Immature natural killer cell (primary cell): ENCODE data around the gene PPP6R1. TPM values are rescaled to one million over a fixed set of nuclear protein-coding genes. Genes with fewer than 3 reads are reported as not detected.
A peak's percentile ranks its signal among the peaks of the same experiment; 100 is the strongest.

Source experiments
- DNase-seq, 3 donors: peaks; one replicate each; pipeline ENCODE4 v3.0.0; 2022; ENCODE audit warnings: mixed read lengths in 1 of 3
- H3K27ac Mint-ChIP-seq, 6 donors: one replicate each; pipeline ENCODE4 v1.8.0; 2020; ENCODE audit warnings: mixed read lengths in 6 of 6, mild to moderate bottlenecking in 5 of 6, inconsistent platforms in 4 of 6, moderate library complexity in 3 of 6
- H3K27me3 Mint-ChIP-seq, 3 donors: one replicate each; pipeline ENCODE4 v1.8.0; 2020 to 2021; ENCODE audit warnings: low read depth in 3 of 3, mild to moderate bottlenecking in 3 of 3, mixed read lengths in 3 of 3, moderate library complexity in 3 of 3, inconsistent platforms in 1 of 3
- H3K36me3 Mint-ChIP-seq, 3 donors: one replicate each; pipeline ENCODE4 v1.8.0; 2020; ENCODE audit warnings: mixed read lengths in 3 of 3, inconsistent platforms in 2 of 3, mild to moderate bottlenecking in 2 of 3
- H3K4me1 Mint-ChIP-seq, 2 donors: one replicate each; pipeline ENCODE4 v1.8.0; 2020; ENCODE audit warnings: inconsistent platforms in 2 of 2, mild to moderate bottlenecking in 2 of 2, mixed read lengths in 2 of 2, moderate library complexity in 1 of 2
- H3K4me3 Mint-ChIP-seq, 5 donors: one replicate each; pipeline ENCODE4 v1.8.0; 2020; ENCODE audit warnings: mild to moderate bottlenecking in 5 of 5, mixed read lengths in 5 of 5, inconsistent platforms in 3 of 5, moderate library complexity in 3 of 5
- H3K9me3 Mint-ChIP-seq, 6 donors: one replicate each; pipeline ENCODE4 v1.8.0; 2020; ENCODE audit warnings: mild to moderate bottlenecking in 6 of 6, mixed read lengths in 6 of 6, inconsistent platforms in 4 of 6, moderate library complexity in 3 of 6
- polyA plus RNA-seq, 3 donors: library from polyadenylated mRNA; unstranded; fragments of 300-500 nt; fragmentation: Illumina TruSeq; gene quantifications; one replicate each; pipeline ENCODE4 v1.2.3, GENCODE V29; 2021

The PPP6R1 gene
- polyA plus RNA-seq, 3 donors from 2014 or later: 43.1 to 123 (median 47.9) TPM

DNA sequence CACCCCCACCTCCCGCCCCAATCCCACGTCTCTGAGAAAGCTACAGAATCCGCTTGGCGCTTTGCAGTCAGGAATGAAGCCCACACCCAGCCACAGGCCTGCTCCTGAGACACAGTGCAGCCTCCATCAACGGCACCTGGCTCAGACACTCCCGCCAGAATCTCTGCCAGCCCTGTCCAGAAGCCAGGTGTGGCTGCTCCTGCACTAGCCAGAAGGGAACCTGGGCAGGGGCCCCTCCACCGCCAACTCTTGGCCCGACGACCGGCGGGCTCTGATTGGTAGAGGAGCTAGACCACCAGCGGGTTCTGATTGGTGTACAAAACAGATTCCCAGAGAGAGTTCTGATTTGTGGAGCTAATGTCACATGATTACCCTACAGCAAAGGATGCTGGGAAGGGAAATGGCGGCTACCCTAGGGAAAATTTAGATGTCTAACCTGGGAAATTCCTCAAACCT is 2.9 kb upstream of the PPP6R1 start:
- Mint-ChIP-seq H3K4me1 (peaks cover 27 to 30% of the 10 kb centered on the region in 2 donors), H3K9me3 (peaks cover 2 to 7% (median 5%) of the 10 kb centered on the region in 6 donors), H3K27me3 (peaks cover 13 to 32% (median 13%) of the 10 kb centered on the region in 3 donors), H3K4me3 (no peak overlapping the region), H3K36me3 (peaks cover 6 to 15% (median 10%) of the 10 kb centered on the region in 3 donors), H3K27ac (peak overlapping the region in 2 of 6 donors; percentile 24 to 28)
- no peak for DNase-seq

DNA sequence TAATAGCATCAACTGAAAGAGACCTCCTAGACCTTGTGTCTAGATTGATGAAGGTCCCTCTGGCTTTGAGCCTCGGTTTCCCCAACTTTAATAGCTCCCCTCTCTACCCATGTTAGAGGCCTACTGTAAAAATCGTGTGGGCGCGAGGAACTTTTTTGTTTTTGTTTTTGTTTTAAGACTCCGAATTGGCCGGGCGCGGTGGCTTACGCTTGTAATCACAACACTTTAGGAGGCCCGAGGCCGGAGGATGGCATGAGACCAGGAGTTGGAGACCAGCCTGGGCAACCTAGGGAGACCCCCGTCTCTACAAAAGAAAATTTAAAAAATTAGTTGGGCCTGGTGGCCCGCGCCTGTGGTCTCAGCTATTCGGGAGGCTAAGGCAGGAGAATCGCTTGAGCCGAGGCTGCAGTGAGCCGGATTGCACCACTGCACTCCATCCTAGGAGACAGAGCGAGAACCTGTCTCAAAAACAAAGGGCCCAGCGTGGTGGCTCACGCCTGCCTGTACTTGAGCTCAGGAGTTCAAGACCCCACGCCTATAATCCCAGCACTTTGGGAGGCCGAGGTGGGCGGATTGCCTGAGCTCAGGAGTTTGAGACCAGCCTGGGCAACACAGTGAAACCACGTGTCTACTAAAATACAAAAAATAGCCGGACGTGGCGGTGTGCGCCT is 858 bp upstream of the PPP6R1 start:
- Mint-ChIP-seq H3K4me1 (peaks cover 39 to 46% of the 10 kb centered on the region in 2 donors), H3K9me3 (no peaks in the 10 kb centered on the region), H3K27ac (peak overlapping the region; percentile 94 to 99 (median 98)), H3K4me3 (peak overlapping the region; percentile 88 to 99 (median 97)), H3K27me3 (peaks cover 7 to 24% (median 7%) of the 10 kb centered on the region in 3 donors), H3K36me3 (peaks cover 0 to 8% (median 3%) of the 10 kb centered on the region in 3 donors)
- DNase-seq: no peak

DNA sequence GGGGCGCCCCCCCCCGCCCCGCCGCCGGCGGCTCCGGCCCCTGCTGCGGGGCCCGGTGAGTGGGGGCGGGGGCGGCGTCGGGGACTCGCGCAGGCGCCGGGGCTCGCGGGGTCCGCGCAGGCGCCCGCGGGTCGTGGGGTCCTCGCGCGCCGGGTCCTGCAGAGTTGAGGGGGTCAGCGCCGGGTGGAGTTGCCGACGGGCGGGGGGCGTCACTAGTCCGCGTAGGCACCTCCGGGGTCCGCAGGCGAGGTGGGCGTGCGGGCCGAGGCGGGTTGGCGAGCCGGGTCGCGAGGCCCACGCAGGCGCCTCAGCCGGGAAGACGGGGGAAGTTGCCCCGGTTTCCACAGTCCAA is 365 bp downstream of the PPP6R1 start:
- no peaks in the 10 kb centered on the region for H3K9me3 Mint-ChIP-seq
- peaks cover 0 to 8% (median 3%) of the 10 kb centered on the region in 3 donors for H3K36me3 Mint-ChIP-seq
- peak overlapping the region; percentile 88 to 99 (median 97) for H3K4me3 Mint-ChIP-seq
- H3K4me1 Mint-ChIP-seq: peaks cover 51 to 58% of the 10 kb centered on the region in 2 donors
- H3K27me3 Mint-ChIP-seq: peaks cover 7 to 22% (median 15%) of the 10 kb centered on the region in 3 donors
- H3K27ac Mint-ChIP-seq: peak overlapping the region in 4 of 6 donors; percentile 94 to 99 (median 98)
- no peak for DNase-seq

DNA sequence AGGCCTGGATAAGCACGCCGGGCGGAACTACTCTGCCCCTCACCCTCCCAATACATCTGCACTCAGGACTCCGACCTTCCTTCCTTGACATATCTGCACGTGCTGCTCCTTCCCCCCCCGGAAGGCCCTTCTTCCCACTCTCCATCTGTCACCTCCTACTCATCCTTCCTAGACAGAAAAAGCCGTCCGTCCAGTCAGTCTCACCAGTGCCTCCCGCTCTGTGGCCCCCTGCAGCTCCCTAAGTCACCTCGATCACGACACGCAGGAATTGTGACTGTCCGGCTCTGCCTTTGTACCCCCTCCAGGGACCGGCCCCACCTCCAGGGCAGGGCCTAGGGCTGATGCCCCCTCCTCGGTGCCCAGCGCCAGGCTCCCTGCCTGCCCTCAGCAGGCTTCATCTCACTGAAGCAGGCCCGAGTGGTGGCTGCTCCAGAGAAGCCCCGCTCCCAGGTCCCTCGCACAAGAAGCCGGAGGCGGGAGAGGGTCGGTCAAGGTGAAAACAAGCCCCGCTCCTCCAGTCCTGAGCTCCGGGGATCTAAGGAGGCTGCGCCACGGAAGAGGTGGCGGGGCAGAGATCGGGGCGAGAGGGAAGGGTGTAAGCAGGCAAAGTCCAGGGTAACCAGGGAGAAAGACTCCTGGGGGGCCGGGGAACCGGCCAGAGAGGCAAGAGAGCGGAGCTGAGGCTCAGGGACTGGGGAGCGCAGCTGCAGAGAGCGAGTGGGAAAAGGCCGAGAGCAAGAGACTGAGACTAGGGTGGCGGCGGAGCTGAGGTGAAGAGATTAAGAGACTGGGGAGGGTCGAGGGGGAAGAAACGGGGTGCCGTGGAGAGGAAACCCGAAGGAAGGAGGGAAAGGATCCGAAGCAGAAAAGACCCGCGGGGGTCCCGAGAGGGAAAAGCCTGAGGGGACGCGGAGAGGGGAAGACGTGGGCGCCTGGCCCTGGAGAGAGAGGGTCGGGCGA is 1.1 kb downstream of the PPP6R1 start:
- peaks cover 7 to 22% (median 16%) of the 10 kb centered on the region in 3 donors for H3K27me3 Mint-ChIP-seq
- H3K27ac Mint-ChIP-seq: peak overlapping the region; percentile 96 to 99 (median 99)
- DNase-seq: peak in 2 of 3 donors; percentile 17 to 19
- peaks cover 59 to 66% of the 10 kb centered on the region in 2 donors for H3K4me1 Mint-ChIP-seq
- no peaks in the 10 kb centered on the region for H3K9me3 Mint-ChIP-seq
- peaks cover 0 to 3% (median under 1%) of the 10 kb centered on the region in 3 donors for H3K36me3 Mint-ChIP-seq
- peak overlapping the region; percentile 97 to 100 (median 98) for H3K4me3 Mint-ChIP-seq

DNA sequence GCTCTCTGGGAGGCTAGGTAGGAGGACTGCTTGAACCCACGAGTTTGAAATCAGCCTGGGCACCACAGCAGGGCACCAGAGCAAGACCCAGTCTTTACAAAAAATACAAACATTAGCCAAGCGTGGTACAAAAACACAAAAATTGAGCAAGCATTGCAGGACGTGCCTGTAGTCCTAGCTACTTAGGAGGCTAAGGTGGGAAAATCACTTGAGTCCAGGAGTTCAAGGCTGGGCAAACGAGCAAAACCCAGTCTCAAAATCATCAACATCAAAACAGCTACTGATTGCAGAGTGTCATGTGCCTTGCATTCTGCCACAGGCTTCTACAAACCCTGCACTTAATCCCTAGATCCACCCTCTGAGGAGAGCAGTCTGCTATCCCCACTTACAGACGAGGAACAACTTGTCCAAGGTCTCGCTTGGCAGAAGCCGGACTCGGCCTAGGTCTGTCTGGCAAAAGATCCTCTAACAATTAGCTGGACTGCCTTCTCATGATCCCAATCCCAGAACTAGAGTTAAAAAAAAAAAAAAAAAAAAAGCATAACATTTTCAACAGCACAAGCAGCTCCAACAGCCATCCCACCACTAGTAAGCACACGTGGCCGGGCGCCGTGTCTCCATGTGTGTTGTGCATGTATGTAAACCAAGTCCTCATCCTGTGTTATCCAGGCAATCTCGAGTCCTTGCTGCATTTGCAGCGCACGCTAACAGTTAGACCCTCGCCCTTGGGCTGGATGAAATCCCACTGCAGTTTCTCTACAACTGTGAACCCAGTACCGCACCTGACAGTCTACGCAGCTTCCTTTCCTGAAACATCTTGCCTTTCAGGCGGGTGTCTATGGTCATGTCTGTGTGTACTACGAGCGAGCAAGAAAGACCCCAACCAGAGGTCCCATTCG is 2.0 kb downstream of the PPP6R1 start:
- Mint-ChIP-seq H3K27ac (peak overlapping the region; percentile 96 to 99 (median 99)), H3K27me3 (peaks cover 7 to 23% (median 16%) of the 10 kb centered on the region in 3 donors), H3K36me3 (peaks cover 0 to 1% (median under 1%) of the 10 kb centered on the region in 3 donors), H3K4me1 (peaks cover 67 to 75% of the 10 kb centered on the region in 2 donors), H3K4me3 (peak overlapping the region; percentile 97 to 100 (median 98)), H3K9me3 (no peaks in the 10 kb centered on the region)
- no peak for DNase-seq

DNA sequence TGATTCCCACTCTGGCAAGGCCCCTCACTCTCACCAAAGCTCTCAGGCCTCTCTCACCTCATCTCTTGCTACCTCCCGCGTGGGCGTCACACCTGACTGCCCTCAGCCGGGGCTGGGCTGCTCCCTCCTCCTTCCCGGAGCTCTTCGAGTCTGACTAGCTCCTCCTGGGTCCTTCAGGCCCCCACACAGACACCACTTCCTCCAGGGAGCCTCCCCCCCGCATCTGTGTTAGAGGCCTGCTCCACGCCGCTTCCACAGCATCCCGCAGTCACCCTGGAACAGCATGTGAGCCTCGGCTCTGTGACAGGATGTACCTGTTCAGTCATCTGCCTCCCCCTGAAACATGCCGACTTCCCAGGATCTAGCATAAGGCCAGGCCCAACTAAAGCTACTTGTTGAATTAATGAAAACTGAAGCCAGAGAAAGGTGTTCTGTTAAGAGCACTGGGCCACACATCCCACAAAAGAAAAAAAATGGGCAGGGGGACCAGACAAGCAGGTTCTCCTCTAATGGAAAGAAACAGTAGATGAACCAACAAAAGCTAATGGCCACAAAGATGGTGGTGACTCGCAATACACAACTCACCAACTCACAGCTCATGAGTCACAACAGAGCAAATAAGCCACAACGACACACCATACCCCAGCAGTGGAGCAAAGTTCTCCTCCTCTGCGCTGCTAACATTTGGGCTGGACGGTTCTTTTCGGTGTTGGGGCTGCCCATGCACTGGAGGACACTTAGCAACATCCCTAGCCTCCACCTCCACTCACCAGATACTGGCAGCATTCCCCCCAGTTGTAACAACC is 3.0 kb downstream of the PPP6R1 start:
- H3K36me3 Mint-ChIP-seq: peaks cover 0 to 3% (median 2%) of the 10 kb centered on the region in 3 donors
- peaks cover 77 to 85% of the 10 kb centered on the region in 2 donors for H3K4me1 Mint-ChIP-seq
- H3K27ac Mint-ChIP-seq: peak overlapping the region; percentile 96 to 99 (median 99)
- peaks cover 10 to 26% (median 16%) of the 10 kb centered on the region in 3 donors for H3K27me3 Mint-ChIP-seq
- H3K4me3 Mint-ChIP-seq: peak overlapping the region; percentile 97 to 100 (median 98)
- no peaks in the 10 kb centered on the region for H3K9me3 Mint-ChIP-seq
- peak; percentile 31 to 37 (median 34) for DNase-seq

DNA sequence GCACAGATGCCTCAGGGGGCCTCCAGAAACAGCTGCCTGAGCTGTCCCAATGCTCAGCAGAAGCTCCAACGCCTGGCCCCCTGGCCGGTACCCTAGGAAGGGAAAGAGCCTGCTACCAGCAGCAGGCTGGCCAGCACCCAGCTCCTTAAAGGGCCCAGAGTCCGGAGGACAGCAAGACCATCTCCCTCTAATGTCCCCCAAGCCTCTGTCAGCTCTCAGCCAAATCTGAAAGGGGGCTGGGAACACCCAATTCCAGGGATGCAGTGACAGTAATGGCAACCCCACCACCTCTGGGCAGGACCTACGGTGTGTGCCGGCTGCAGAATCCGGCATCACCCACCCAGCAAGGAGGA is 4.2 kb downstream of the PPP6R1 start:
- DNase-seq: no peak
- H3K4me3 Mint-ChIP-seq: peak overlapping the region; percentile 97 to 100 (median 98)
- H3K27me3 Mint-ChIP-seq: peaks cover 9 to 26% (median 16%) of the 10 kb centered on the region in 3 donors
- H3K36me3 Mint-ChIP-seq: peaks cover 0 to 3% (median 2%) of the 10 kb centered on the region in 3 donors
- peaks cover 78 to 82% of the 10 kb centered on the region in 2 donors for H3K4me1 Mint-ChIP-seq
- H3K9me3 Mint-ChIP-seq: no peaks in the 10 kb centered on the region
- peak overlapping the region; percentile 96 to 99 (median 99) for H3K27ac Mint-ChIP-seq

DNA sequence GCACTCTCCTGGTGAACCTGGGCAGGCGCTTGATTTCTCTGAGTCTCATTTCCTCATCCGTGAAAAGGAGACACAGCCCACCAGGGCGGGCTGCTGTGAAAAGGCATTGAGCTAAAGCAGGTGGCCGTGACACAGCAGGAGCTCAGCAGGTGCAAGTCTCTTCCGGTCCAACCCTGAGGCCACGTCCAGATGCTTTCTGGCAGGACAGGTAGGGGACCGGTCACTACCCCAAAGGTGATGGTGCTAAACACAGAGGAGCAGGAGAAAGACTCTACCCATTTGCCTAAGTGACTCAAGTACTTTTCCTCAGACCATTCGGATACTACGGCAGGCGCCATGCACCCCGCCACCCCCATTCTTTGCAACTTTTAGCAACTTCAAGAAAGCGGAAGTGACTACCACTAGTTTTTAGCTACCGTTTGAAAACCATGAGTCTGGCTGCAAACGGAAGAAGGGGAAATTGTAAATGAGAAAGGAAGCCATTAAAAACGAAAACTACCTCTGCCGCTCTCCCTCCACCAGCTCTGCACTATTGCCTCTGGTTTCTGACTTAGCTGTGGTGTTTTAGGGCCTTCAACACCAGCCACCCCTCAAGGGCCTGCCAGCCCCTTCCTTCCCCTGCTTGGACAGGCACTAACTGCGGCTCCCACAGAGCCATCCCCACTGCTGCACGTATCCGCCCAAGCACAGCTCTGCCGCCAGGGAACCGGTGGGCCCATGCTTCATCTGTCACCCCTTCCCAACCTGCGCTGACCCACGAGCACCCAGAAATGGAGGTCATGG is 4.8 kb downstream of the PPP6R1 start:
- peak; percentile 76 to 77 (median 77) for DNase-seq
- Mint-ChIP-seq H3K4me3 (peak overlapping the region; percentile 97 to 100 (median 98)), H3K36me3 (peaks cover 0 to 3% (median 2%) of the 10 kb centered on the region in 3 donors), H3K27ac (peak overlapping the region; percentile 96 to 99 (median 99)), H3K4me1 (peaks cover 75 to 82% of the 10 kb centered on the region in 2 donors), H3K27me3 (peaks cover 5 to 21% (median 13%) of the 10 kb centered on the region in 3 donors), H3K9me3 (no peaks in the 10 kb centered on the region)

DNA sequence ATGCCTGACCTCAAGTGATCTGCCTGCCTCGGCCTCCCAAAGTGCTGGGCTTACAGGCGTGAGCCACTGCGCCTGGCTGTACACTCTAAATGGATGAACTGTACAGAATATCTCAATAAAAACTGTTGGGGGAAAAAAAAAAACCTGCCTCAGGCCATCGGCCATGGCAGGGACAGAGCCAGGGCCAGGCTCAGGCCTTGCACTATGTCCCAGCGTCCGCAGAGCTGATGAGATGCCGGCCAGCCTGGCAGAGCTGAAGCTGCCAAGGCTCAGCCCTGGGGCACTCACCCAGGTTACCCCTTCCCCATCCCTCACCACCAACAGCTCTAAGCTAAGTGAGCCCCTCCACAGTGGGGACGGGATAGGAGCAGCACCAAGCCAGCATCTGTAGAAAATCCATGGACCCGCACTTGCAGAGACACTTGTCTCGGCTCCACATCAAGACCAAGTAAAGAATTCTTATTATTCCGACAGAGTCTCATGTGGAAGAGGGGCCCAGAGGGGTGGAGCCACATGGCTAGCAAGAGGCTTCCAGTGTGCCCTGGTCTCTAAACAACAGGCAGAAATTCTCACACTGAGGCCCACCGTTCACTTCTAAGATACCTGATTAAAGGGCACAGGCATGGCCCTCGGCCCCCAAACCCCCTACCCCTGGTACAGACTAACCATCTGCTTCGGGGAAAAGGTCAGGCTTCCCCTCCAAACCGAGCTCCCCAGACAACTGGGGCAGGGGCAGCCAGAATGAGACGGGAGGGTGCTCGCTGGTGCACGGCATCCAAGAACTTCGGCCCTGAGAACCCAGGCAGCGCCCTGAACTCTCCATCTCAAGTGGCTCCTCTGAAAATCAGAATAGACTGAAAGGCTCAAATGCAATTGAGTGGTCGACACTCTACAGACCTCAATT is 5.8 kb downstream of the PPP6R1 start:
- DNase-seq: no peak
- Mint-ChIP-seq H3K9me3 (no peaks in the 10 kb centered on the region), H3K27me3 (peaks cover 3 to 17% (median 10%) of the 10 kb centered on the region in 3 donors), H3K4me3 (peak overlapping the region; percentile 97 to 100 (median 98)), H3K36me3 (peaks cover 0 to 3% (median 2%) of the 10 kb centered on the region in 3 donors), H3K27ac (peak overlapping the region; percentile 96 to 99 (median 99)), H3K4me1 (peaks cover 85 to 91% of the 10 kb centered on the region in 2 donors)

DNA sequence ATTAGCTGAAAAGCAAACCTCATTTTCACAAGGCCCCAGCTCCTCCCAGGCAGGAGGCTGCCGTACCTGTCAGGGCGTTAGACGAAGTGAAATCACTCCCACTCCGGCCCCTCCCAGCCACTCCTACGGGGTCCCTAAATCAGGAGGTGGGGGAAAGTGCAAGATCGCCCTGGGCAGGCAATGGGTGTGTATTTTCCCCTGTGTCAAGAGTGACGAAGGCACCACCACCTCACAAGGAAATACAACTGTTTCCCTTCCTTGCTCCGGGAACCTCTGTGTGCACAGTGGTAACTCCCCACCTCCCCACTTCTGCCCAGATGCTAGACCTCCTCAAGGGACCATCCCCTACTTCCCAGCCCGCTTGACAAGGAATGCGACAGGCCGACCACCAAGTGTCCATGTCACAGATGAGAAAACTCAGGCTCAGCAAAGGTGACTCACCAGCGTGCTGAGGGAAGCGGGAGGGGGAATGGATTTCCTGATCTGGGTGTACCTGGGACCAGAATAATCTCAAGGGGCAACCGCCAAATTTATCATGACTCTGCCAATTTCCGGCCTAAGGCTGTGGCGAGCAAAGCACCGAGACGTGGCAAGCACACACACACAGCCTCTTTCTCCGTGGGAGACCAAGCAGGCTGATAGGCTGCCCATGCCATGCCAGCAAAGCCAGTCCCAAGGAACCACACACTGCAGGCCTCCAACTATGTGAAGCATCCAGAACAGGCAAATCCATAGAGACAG is 7.3 kb downstream of the PPP6R1 start:
- Mint-ChIP-seq H3K27me3 (peaks cover 3 to 10% (median 8%) of the 10 kb centered on the region in 3 donors), H3K27ac (peak overlapping the region; percentile 96 to 99 (median 98)), H3K36me3 (peaks cover 0 to 3% (median 2%) of the 10 kb centered on the region in 3 donors), H3K9me3 (no peaks in the 10 kb centered on the region), H3K4me1 (peaks cover 78 to 83% of the 10 kb centered on the region in 2 donors), H3K4me3 (peak overlapping the region; percentile 78 to 99 (median 84))
- DNase-seq: peak; percentile 44 to 46 (median 44)
